Measurements from ENCODE around the gene PPARG.

PPARG gene

DNA sequence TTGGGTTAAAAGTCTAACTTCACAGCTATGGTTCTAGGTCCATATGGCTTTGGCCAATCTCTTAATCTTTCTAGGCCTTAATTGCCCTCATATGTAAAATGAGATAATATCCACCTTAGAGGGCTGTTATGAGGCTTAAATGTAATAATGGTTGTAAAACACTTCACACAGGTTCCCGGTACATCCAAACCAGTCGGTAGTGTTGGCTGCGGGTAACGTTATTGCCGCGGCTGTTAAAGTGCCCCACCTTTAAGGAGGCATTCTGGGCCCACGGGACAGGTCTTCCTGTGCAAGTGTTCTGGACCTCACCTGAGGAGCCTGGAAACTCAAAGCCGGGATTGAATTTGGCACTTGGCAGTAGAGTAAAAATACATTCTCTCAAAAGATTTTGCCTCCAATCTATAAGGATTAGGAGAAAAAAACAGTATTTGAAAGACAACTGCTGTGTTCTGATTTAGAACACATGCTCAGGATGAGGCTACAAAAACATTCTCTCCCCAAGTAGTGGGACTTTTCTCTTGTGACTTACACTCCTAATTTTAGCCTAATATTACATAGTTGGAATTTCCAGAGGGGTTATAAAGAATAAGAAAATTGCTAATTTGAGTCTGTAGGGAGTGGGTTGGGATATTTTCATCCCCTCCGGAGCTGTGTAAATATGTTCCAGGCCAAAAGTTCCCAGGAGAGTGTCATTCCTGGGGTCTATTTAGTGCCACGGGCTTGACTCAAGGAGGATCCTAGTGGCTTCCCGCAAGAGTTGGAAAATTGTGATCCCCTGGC, 150.5 kb downstream of the PPARG start:
- no peak overlapping the region for H3K4me3 ChIP-seq (ENCODE audit: insufficient read length, low read depth)
- H3K36me3 ChIP-seq (ENCODE audit: insufficient read depth, insufficient read length, low read length), result no peaks in the 10 kb centered on the region
- DNase-seq (ENCODE audit: low read depth, low spot score), result no peak
- TF ChIP-seq SUZ12 (IDR thresholded peaks at IDR 0.05; ENCODE audit: extremely low read depth, insufficient read depth, insufficient read length) (no peak), YY1 (IDR thresholded peaks at IDR 0.05; ENCODE audit: insufficient read depth, insufficient read length) (no peak), ZNF274 (IDR thresholded peaks at IDR 0.05; ENCODE audit: low read depth, low read length) (no peak)
- no peaks in the 10 kb centered on the region for H3K9me3 ChIP-seq (ENCODE audit: insufficient read depth, low read length)
- H3K4me1 ChIP-seq (ENCODE audit: insufficient read depth, insufficient read length), result peaks cover 10% of the 10 kb centered on the region
- peaks cover 5% of the 10 kb centered on the region for H3K27me3 ChIP-seq (ENCODE audit: insufficient read depth, insufficient read length)
- H3K9ac ChIP-seq (ENCODE audit: insufficient read length, low read depth), result no peak overlapping the region

DNA sequence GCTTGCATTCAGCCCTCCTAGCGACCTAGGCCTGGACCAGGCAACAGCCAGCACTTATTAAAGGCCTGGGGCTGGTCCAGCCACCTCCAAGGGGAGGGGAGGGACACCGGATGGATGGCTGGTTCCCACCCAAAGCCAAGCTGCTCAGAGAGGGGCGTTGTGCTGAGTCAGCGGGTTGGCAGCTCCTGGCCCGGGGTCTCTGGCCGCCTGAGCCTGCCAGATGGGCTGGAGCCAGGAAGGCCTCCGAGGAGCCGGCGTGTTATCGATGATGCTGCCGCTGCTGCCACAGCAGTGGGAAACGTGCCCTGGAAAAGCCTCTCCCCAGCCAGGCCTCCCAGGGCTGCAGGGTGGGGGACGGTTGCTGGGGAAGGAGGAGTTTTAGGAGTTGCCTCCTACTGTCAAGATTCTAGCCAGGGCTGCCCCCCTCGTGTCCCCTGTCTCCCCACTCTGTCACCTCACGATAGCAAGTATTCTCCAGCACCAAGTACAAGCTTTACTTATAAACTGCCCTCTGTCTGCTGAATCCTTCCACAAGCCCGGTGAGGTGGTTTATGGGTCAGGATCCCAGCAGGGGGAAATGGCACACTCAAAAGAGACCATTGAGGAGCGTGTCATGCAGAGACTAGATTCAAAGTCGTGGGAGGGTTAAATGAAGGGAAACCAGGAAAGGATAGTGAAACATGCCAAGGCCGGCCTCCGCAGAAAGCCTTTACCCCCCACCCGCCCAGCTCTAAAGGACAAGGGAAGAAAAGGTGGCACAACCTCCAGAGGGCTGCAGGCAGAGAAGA, 152.3 kb downstream of the PPARG start:
- no peak for DNase-seq (ENCODE audit: low read depth, low spot score)
- H3K4me3 ChIP-seq (ENCODE audit: insufficient read length, low read depth), result no peak overlapping the region
- no peaks in the 10 kb centered on the region for H3K36me3 ChIP-seq (ENCODE audit: insufficient read depth, insufficient read length, low read length)
- H3K9ac ChIP-seq (ENCODE audit: insufficient read length, low read depth), result no peak overlapping the region
- H3K9me3 ChIP-seq (ENCODE audit: insufficient read depth, low read length), result no peaks in the 10 kb centered on the region
- TF ChIP-seq SUZ12 (IDR thresholded peaks at IDR 0.05; ENCODE audit: extremely low read depth, insufficient read depth, insufficient read length) (no peak), YY1 (IDR thresholded peaks at IDR 0.05; ENCODE audit: insufficient read depth, insufficient read length) (no peak), ZNF274 (IDR thresholded peaks at IDR 0.05; ENCODE audit: low read depth, low read length) (no peak)
- H3K4me1 ChIP-seq (ENCODE audit: insufficient read depth, insufficient read length), result peaks cover 10% of the 10 kb centered on the region
- peaks cover 5% of the 10 kb centered on the region for H3K27me3 ChIP-seq (ENCODE audit: insufficient read depth, insufficient read length)

DNA sequence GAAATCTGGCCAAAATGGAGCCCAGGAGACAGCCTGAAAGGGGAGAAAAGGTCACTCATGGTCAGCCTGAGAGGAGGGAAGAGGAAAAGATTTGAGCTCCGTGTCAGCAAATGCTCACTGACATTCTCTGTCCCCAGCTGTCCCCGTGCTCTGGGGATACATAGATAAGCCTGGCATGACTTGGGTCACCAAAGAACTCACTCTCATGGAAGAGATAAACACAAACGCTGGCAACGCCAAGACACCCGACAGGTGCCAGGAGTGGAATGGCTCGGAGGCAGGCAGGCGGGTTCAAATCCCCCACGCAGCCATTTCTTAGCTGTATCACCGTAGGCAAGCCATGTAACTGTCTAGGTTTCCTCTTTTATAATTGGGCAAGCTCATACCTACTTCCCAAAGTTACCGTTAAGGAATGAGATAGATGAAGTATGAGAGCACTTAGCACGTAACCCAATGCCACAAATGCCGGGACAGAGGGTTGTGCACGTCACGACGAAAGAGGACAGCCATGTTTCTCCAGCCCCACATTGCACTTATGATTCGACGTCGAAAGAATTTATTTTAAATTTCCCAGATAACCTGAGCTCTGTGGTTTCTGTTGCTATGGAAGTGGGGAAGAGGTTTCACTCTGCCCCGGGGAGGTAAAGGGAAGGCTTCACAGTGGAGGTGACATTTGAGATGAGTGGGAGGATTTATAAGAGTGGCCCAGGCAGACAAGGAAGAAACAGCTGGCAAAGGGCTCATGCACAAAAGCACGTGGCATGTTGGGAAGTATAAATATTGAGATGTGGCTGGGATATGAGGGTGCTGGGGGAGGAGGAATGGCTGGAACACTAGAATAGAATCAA, 154.0 kb downstream of the PPARG start:
- Histone ChIP-seq H3K4me1 (ENCODE audit: insufficient read depth, insufficient read length) (peaks cover 10% of the 10 kb centered on the region), H3K4me3 (ENCODE audit: insufficient read length, low read depth) (no peak overlapping the region), H3K9ac (ENCODE audit: insufficient read length, low read depth) (no peak overlapping the region), H3K27me3 (ENCODE audit: insufficient read depth, insufficient read length) (peaks cover 6% of the 10 kb centered on the region), H3K9me3 (ENCODE audit: insufficient read depth, low read length) (no peaks in the 10 kb centered on the region), H3K36me3 (ENCODE audit: insufficient read depth, insufficient read length, low read length) (no peaks in the 10 kb centered on the region)
- no peak for TF ChIP-seq SUZ12 (IDR thresholded peaks at IDR 0.05; ENCODE audit: extremely low read depth, insufficient read depth, insufficient read length)
- no peak for DNase-seq (ENCODE audit: low read depth, low spot score)

DNA sequence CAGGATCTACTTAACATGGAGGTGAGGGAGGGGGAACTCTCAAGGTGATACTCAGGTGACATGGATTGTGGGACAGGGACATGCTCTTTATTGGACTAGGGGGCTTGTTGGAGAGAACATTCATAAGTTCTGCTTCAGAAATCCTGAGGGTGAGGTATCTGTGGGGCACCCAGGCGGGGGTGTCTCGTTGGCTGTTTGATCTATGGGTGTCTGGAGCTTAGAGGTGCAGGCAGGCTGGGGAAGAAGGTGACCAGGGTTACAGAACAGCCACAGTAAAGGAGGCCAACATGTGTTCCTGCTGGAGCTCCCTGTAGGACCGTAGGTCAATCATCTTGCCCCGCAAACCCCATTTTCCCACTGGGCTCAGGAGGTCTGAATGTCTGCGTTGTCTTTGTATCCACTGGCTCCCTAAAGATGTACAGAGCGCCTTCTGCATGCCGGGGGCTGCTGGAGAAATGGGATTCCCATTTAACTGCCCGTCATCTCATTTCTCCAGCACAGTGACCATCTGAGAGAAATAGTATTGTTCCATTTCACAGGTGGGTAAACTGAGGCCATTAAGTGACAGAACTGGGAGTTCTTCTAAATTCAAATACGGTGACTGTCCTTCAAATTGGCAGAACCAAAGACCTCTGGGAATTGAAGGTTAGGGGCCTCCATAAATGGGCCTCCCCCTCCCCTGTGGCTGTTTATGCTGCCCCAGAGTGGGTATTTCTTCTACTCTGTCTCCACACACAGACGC, 155.1 kb downstream of the PPARG start:
- Histone ChIP-seq H3K9me3 (ENCODE audit: insufficient read depth, low read length) (no peaks in the 10 kb centered on the region), H3K36me3 (ENCODE audit: insufficient read depth, insufficient read length, low read length) (no peaks in the 10 kb centered on the region), H3K9ac (ENCODE audit: insufficient read length, low read depth) (peak overlapping the region; percentile 57), H3K27me3 (ENCODE audit: insufficient read depth, insufficient read length) (peaks cover 10% of the 10 kb centered on the region), H3K4me3 (ENCODE audit: insufficient read length, low read depth) (no peak overlapping the region), H3K4me1 (ENCODE audit: insufficient read depth, insufficient read length) (peaks cover 10% of the 10 kb centered on the region)
- DNase-seq (ENCODE audit: low read depth, low spot score), result no peak
- TF ChIP-seq YY1 (IDR thresholded peaks at IDR 0.05; ENCODE audit: insufficient read depth, insufficient read length) (no peak), ZNF274 (IDR thresholded peaks at IDR 0.05; ENCODE audit: low read depth, low read length) (no peak), SUZ12 (IDR thresholded peaks at IDR 0.05; ENCODE audit: extremely low read depth, insufficient read depth, insufficient read length) (no peak)

GRCh38 chr3:12444582-12445471, 156.0 kb downstream of the PPARG start:
- Histone ChIP-seq H3K36me3 (ENCODE audit: insufficient read depth, insufficient read length, low read length) (no peaks in the 10 kb centered on the region), H3K4me3 (ENCODE audit: insufficient read length, low read depth) (peak overlapping the region; percentile 29), H3K9me3 (ENCODE audit: insufficient read depth, low read length) (no peaks in the 10 kb centered on the region), H3K27me3 (ENCODE audit: insufficient read depth, insufficient read length) (peaks cover 10% of the 10 kb centered on the region), H3K9ac (ENCODE audit: insufficient read length, low read depth) (peak overlapping the region; percentile 57), H3K4me1 (ENCODE audit: insufficient read depth, insufficient read length) (peaks cover 10% of the 10 kb centered on the region)
- TF ChIP-seq ZNF274 (IDR thresholded peaks at IDR 0.05; ENCODE audit: low read depth, low read length) (no peak), SUZ12 (IDR thresholded peaks at IDR 0.05; ENCODE audit: extremely low read depth, insufficient read depth, insufficient read length) (no peak), YY1 (IDR thresholded peaks at IDR 0.05; ENCODE audit: insufficient read depth, insufficient read length) (no peak)
- no peak for DNase-seq (ENCODE audit: low read depth, low spot score)
